Right atrium auricular region (tissue), 2 donors: ENCODE results near the gene ICAM5. TPM values are rescaled to one million over a fixed set of nuclear protein-coding genes. Genes with fewer than 3 reads are reported as not detected.

Source experiments
- DNase-seq: peaks from one replicate; pipeline ENCODE4 v3.0.0-alpha.2; 2019; ENCODE audit warnings: low spot score
- H3K27ac ChIP-seq, 2 donors: fragments of 200-600 bp; sonication (generic); 1 replicate in 1 of 2; 2 replicates in 1 of 2; pipeline ENCODE4 v1.5.1; 2016 to 2019
- H3K27me3 ChIP-seq, 2 donors: fragments of 200-600 bp; sonication (generic); one replicate each; pipeline versions ENCODE4 v1.5.1 to v1.6.0; 2017 to 2019
- H3K36me3 ChIP-seq: fragments of 200-600 bp; sonication (generic); one replicate; pipeline ENCODE4 v1.5.1; 2016
- H3K4me1 ChIP-seq, 2 donors: fragments of 200-600 bp; sonication (generic); one replicate each; pipeline versions ENCODE4 v1.5.1 to v1.6.0; 2017 to 2019
- H3K4me3 ChIP-seq, 2 donors: fragments of 200-600 bp; sonication (generic); 1 replicate in 1 of 2; 2 replicates in 1 of 2; pipeline ENCODE4 v1.5.1; 2017 to 2019; ENCODE audit warnings: mild to moderate bottlenecking in 1 of 2, moderate library complexity in 1 of 2
- H3K9me3 ChIP-seq, 2 donors: fragments of 200-600 bp; sonication (generic); one replicate each; pipeline ENCODE4 v1.5.1; 2019
- total RNA-seq, 2 donors: library from RNA; depleted of rRNA; stranded (reverse); fragments of >200 nt; gene quantifications; one replicate each; pipeline ENCODE4 v1.1.0, GENCODE V29; 2016
- TF ChIP-seq, protein P1 (sequence below), 2 donors: fragments of 200-600 bp; sonication (generic); IDR thresholded peaks; one replicate each; pipeline ENCODE4 v1.5.1; 2019; ENCODE audit warnings: antibody characterized with exemption in 2 of 2

The ICAM5 gene
- total RNA-seq, 2 donors from 2014 or later: 0.22 to 1.7 TPM

- peak; percentile 99 for DNase-seq
- Histone ChIP-seq H3K4me1 (peaks cover 0 to 7% of the 10 kb centered on the region in 2 donors), H3K27ac (peak within 1 kb of the TSS; percentile 82 to 86), H3K36me3 (peaks cover 30% of the 10 kb centered on the region), H3K27me3 (no peaks in the 10 kb centered on the region), H3K4me3 (peak within 1 kb of the TSS; percentile 85 to 90), H3K9me3 (no peaks in the 10 kb centered on the region)
- TF ChIP-seq, protein P1, sequence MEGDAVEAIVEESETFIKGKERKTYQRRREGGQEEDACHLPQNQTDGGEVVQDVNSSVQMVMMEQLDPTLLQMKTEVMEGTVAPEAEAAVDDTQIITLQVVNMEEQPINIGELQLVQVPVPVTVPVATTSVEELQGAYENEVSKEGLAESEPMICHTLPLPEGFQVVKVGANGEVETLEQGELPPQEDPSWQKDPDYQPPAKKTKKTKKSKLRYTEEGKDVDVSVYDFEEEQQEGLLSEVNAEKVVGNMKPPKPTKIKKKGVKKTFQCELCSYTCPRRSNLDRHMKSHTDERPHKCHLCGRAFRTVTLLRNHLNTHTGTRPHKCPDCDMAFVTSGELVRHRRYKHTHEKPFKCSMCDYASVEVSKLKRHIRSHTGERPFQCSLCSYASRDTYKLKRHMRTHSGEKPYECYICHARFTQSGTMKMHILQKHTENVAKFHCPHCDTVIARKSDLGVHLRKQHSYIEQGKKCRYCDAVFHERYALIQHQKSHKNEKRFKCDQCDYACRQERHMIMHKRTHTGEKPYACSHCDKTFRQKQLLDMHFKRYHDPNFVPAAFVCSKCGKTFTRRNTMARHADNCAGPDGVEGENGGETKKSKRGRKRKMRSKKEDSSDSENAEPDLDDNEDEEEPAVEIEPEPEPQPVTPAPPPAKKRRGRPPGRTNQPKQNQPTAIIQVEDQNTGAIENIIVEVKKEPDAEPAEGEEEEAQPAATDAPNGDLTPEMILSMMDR (IDR thresholded peaks at IDR 0.05): no peak
Observed at GRCh38 chr19:10251792-10252694, 37.7 kb upstream of the ICAM5 start, which contains the start of gene MRPL4. Gene MRPL4, plus strand, starts transcription at chr19:10252214. Its CDS starts 40 bp downstream, at chr19:10252254.

DNA sequence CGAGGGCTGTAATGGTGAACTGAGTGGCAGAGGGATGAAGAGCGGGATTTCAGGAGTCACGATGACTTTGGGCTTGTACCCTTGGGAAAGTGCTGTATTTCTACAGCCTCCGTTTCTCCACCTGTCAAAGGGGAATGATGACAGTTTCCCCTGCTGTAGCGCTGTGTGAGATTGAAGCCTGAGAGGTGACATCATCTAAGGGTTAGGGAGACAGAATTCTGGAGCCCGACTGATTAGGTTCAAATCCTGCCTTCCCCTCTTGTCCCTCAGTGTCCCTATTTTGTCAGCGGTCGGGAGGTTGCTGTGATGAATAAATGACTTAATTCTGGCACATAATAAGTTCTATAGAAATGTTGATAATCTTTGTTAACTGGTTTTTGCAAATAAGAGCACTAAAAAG lies 37.0 kb upstream of the ICAM5 start:
- no peak for DNase-seq
- Histone ChIP-seq H3K27me3 (no peaks in the 10 kb centered on the region), H3K36me3 (peaks cover 37% of the 10 kb centered on the region), H3K27ac (peak overlapping the region; percentile 82 to 86), H3K4me3 (peak overlapping the region; percentile 85 to 90), H3K4me1 (peaks cover 0 to 7% of the 10 kb centered on the region in 2 donors), H3K9me3 (no peaks in the 10 kb centered on the region)
- TF ChIP-seq, protein P1 (IDR thresholded peaks at IDR 0.05): no peak

DNA sequence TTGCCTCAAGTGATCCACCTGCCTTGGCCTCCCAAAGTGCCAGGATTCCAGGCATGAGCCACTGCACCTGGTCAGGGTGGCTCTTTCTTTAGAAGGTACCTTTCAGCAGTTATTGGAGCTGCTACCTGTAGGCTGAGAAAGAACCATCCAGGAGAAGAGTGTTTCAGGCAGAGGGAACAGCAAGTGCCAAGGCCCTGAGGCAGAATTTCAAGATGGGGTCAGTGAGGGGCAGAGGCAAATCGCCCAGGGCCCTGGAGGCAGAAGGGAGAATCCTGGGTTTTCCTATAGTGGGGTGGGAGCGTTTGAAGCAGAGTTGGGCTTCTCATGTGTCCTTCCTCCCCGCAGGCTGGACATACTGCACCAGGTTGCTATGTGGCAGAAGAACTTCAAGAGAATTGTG lies 35.5 kb upstream of the ICAM5 start:
- TF ChIP-seq, protein P1 (IDR thresholded peaks at IDR 0.05): no peak
- Histone ChIP-seq H3K4me1 (peaks cover 0 to 9% of the 10 kb centered on the region in 2 donors), H3K36me3 (peaks cover 48% of the 10 kb centered on the region), H3K27me3 (no peaks in the 10 kb centered on the region), H3K4me3 (no peak overlapping the region), H3K9me3 (no peaks in the 10 kb centered on the region), H3K27ac (no peak overlapping the region)
- DNase-seq: no peak

DNA sequence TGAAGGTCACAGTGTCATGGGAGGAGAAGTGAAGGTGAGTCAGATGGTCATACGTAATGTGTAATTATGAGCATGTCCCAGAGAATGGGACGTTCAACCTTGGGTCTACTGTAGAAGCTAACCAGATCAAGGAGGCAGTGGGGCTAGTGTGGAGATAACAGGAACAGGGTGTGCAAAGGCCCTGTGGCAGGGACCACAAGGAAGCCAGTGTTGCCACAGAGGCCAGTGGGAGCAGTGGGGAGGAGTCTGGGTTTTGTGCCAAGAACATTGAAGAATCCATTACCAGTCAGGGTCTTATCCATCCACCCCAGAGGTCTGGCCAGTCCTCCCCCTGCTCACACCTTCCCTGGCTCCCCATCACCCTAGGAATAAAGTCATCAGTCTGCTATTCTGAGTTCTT lies 34.4 kb upstream of the ICAM5 start:
- Histone ChIP-seq H3K9me3 (no peaks in the 10 kb centered on the region), H3K36me3 (peaks cover 55% of the 10 kb centered on the region), H3K27me3 (no peaks in the 10 kb centered on the region), H3K4me1 (peaks cover 0 to 14% of the 10 kb centered on the region in 2 donors), H3K4me3 (no peak overlapping the region), H3K27ac (no peak overlapping the region)
- TF ChIP-seq, protein P1 (IDR thresholded peaks at IDR 0.05): no peak
- no peak for DNase-seq

- H3K36me3 ChIP-seq: peaks cover 55% of the 10 kb centered on the region
- H3K27ac ChIP-seq: no peak overlapping the region
- H3K4me1 ChIP-seq: peaks cover 0 to 14% of the 10 kb centered on the region in 2 donors
- H3K27me3 ChIP-seq: no peaks in the 10 kb centered on the region
- H3K9me3 ChIP-seq: no peaks in the 10 kb centered on the region
- H3K4me3 ChIP-seq: no peak overlapping the region
- TF ChIP-seq, protein P1 (IDR thresholded peaks at IDR 0.05): no peak
- DNase-seq: no peak
Observed at GRCh38 chr19:10256551-10256950, 33.2 kb upstream of the ICAM5 start.
